Psoas muscle (tissue), 8 donors: Measurements from ENCODE around the gene SLFNL1. TPM values are rescaled to one million over a fixed set of nuclear protein-coding genes. Genes with fewer than 3 reads are reported as not detected.
A peak's percentile ranks its signal among the peaks of the same experiment; 100 is the strongest.

Experiments used
- ATAC-seq, 4 donors: fragments of 200-7000 bp; cut with Tn5 transposase; one replicate each; pipeline ENCODE4 v1.9.1; 2020; ENCODE audit warnings: moderate library complexity in 3 of 4, mild to moderate bottlenecking in 2 of 4
- DNase-seq, 2 donors: peaks; one replicate each; pipeline ENCODE4 v3.0.0-alpha.2; 2020
- H3K27ac ChIP-seq: fragments of 200-600 bp; one replicate; pipeline ENCODE4 v1.8.0; 2022
- H3K27me3 ChIP-seq, 3 donors: fragments of 200-600 bp in 1 of 3; one replicate each; pipeline versions ENCODE4 v1.6.1 to v1.8.0; 2013 to 2022; ENCODE audit warnings: low read length in 2 of 3, mild to moderate bottlenecking in 2 of 3, moderate library complexity in 1 of 3; ENCODE audit not compliant: insufficient read depth in 3 of 3
- H3K36me3 ChIP-seq, 2 donors: fragments of 200-600 bp in 1 of 2; one replicate each; pipeline versions ENCODE4 v1.6.1 to v1.8.0; 2013 to 2022; ENCODE audit warnings: low read depth in 1 of 2, mild to moderate bottlenecking in 1 of 2, moderate library complexity in 1 of 2; ENCODE audit not compliant: insufficient read depth in 1 of 2
- H3K4me1 ChIP-seq: fragments of 200-600 bp; one replicate; pipeline ENCODE4 v1.8.0; 2022
- H3K4me3 ChIP-seq: fragments of 200-600 bp; one replicate; pipeline ENCODE4 v1.8.0; 2022; ENCODE audit warnings: mild to moderate bottlenecking
- H3K9me3 ChIP-seq: fragments of 200-600 bp; one replicate; pipeline ENCODE4 v1.8.0; 2022
- WGBS, 3 donors: extraction: QIAGEN DNeasy Blood & Tissue Kit; methylation state at CpG; one replicate each; pipeline versions ENCODE4 v1.1.6 to v1.1.7; 2013; 5-methylcytosine and 5-hydroxymethylcytosine counted together
- intact Hi-C, 2 donors: fragments of 100-400 bp; cut with DNase I; formaldehyde crosslinking; loops; one replicate each; pipeline versions ENCODE4 v1.11.0 to v1.14.2; 2022
- polyA plus RNA-seq, 3 donors: library from polyadenylated mRNA; stranded (reverse); fragments of 200-250 nt; gene quantifications; one replicate each; pipeline ENCODE4 v1.2.3, GENCODE V29; 2013
- total RNA-seq, 4 donors: library from RNA; stranded (reverse); fragmentation: NEBNext Ultra II Directional in 2 of 4; extraction: Animal tissue kit (Norgen Biotek cat#: 25700) in 2 of 4; gene quantifications; one replicate each; pipeline versions ENCODE4 v1.2.1 to v1.2.4, GENCODE V29; 2021 to 2023
- TF ChIP-seq, protein P1 (sequence below): fragments of 200-600 bp; IDR thresholded peaks from one replicate; pipeline ENCODE4 v1.8.0; 2022; ENCODE audit warnings: antibody characterized with exemption
- donor health status: healthy with polysubstance abuse.
- donor health status: DM: no; HTN: no; CAD: no; lungs with moderate emphysema.
- donor health status: Bipolar disorder and iron deficiency.
- donor health status: healthy.
- donor health status: DM: yes; HTN: yes; CAD: no.
- donor health status: DM: no; HTN: no; CAD: no.
- donor health status: DM: no; HTN: no; CAD: no.
- donor health status: DM: yes; HTN: yes; CAD: no.

The SLFNL1 gene
- total and polyA plus RNA-seq, 7 donors: 0.13 to 0.58 (median 0.17) TPM

DNA sequence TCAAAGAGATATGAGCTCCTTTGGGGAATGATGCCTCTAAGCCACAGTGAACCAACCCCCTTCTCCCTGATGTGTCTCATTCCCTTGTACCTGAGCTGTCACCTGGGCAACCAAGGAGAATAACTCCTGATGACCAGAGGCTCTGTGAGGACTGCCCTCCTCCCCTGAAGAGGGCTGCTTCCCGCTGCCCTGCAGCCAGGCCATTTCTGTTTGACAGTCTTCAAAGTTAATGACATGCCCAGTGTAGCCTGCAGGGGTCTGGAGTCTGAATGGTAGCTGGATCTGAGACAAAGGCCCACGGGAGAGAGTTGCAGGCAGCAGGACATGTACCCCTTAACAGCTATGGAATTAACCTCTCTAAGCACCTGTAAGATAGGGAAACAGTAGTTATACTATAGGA, 3.4 kb upstream of the SLFNL1 start:
- Histone ChIP-seq H3K4me3 (no peak overlapping the region), H3K9me3 (no peaks in the 10 kb centered on the region), H3K4me1 (no peaks in the 10 kb centered on the region), H3K27me3 (no peaks in the 10 kb centered on the region), H3K36me3 (peaks cover 0 to 56% of the 10 kb centered on the region in 2 donors), H3K27ac (no peak overlapping the region)
- TF ChIP-seq, protein P1, sequence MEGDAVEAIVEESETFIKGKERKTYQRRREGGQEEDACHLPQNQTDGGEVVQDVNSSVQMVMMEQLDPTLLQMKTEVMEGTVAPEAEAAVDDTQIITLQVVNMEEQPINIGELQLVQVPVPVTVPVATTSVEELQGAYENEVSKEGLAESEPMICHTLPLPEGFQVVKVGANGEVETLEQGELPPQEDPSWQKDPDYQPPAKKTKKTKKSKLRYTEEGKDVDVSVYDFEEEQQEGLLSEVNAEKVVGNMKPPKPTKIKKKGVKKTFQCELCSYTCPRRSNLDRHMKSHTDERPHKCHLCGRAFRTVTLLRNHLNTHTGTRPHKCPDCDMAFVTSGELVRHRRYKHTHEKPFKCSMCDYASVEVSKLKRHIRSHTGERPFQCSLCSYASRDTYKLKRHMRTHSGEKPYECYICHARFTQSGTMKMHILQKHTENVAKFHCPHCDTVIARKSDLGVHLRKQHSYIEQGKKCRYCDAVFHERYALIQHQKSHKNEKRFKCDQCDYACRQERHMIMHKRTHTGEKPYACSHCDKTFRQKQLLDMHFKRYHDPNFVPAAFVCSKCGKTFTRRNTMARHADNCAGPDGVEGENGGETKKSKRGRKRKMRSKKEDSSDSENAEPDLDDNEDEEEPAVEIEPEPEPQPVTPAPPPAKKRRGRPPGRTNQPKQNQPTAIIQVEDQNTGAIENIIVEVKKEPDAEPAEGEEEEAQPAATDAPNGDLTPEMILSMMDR: no peak
- WGBS, 3 donors: 64 to 78% (median 76%) methylated on average over 2 of the region's 2 CpGs
- DNase-seq (no peak), ATAC-seq (no peak)
- intact Hi-C loops: no loop called here

DNA sequence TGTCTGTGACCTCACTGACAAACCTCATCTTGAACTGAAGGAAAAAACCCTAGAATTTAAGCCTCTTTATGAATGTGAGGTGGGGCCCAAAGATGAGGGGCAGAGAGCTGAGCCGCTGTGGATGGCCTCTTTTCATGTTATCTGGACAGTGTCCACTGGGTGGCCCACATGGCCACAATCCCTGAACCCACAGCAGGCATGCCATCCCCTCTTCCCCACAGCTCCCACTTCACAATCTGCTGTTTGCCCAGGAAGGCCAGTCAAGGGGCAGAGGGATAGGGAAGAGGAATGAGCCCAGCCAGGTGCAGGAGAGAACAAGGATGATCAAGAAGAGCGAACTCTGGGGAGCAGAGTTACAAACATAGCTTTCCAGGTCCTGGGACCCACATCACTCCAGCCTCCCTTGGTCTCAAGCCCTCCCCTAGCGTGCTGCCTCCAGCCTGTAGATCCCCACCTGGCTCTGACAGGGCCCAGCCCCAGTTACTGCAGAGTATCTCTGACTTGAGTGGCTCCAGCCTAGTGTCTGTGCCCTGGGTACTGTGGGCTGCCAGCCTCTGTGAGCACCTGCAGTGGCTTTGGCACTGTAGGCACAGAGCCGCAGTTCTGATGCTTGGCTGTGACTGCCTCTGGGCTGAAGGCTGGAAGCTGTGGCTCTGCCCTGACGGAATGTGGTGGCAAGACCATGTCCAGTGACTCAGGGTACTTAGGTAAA, 1.9 kb upstream of the SLFNL1 start:
- TF ChIP-seq, protein P1: peak; percentile 9
- Histone ChIP-seq H3K4me1 (no peaks in the 10 kb centered on the region), H3K9me3 (no peaks in the 10 kb centered on the region), H3K36me3 (peaks cover 0 to 44% of the 10 kb centered on the region in 2 donors), H3K27ac (no peak overlapping the region), H3K27me3 (no peaks in the 10 kb centered on the region), H3K4me3 (no peak overlapping the region)
- intact Hi-C loops: no loop called here
- no peak for DNase-seq
- peak; percentile 21 to 59 (median 36) for ATAC-seq
- WGBS, 3 donors: 79 to 87% (median 83%) methylated on average over 5 of the region's 5 CpGs

DNA sequence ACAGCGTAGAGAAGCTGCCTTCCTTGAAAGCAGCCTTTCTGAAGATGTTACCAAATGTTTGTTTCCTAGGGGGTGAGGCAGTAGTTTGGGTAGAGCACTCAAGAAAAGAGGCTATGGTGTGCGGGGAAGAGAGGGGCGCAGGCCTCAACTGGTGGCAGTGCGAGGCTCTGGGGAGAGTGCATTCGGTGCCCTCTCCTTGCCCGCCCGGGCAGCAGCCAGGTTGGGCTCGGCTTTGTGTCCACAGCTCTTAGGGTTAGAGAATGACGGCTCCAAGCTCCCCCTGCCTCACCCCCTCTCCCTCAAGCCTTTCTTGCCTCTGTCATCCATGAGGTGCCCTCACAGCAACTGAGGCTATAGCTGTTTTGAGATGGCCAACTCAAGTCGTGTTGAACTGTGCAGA, 899 bp upstream of the SLFNL1 start:
- no peaks in the 10 kb centered on the region for H3K27me3 ChIP-seq
- H3K27ac ChIP-seq: no peak overlapping the region
- WGBS, 3 donors: 91 to 93% (median 92%) methylated on average over 10 of the region's 10 CpGs
- H3K4me1 ChIP-seq: no peaks in the 10 kb centered on the region
- H3K36me3 ChIP-seq: peaks cover 0 to 42% of the 10 kb centered on the region in 2 donors
- ATAC-seq (no peak), DNase-seq (no peak)
- no peak overlapping the region for H3K4me3 ChIP-seq
- intact Hi-C loops: no loop called here
- no peaks in the 10 kb centered on the region for H3K9me3 ChIP-seq
- TF ChIP-seq, protein P1: no peak

DNA sequence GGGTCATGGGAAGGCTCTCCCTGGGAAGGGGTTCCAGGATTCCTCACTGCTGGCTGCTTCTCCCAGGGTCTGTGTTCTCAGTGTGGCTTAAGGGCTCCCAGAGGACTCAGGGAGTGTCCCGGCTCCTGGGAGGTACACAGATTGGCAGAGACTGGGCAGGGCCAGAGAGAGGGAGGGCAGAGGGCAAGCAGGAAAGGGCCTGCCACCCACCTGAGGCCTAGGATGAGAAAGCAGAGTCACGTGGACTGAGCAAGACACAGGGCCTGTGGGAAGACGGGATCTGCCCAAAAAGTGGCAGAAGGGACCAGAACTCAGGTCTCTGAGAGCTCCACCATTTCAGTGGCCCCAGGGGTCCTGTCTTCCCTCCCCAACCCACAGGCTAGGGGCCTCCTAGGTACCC, 871 bp downstream of the SLFNL1 start:
- TF ChIP-seq, protein P1: no peak
- 68 to 79% (median 76%) methylated on average over 3 of the region's 3 CpGs for WGBS, 3 donors
- no peak overlapping the region for H3K27ac ChIP-seq
- intact Hi-C loops: no loop called here
- DNase-seq (no peak), ATAC-seq (no peak)
- no peaks in the 10 kb centered on the region for H3K27me3 ChIP-seq
- H3K36me3 ChIP-seq: peaks cover 0 to 33% of the 10 kb centered on the region in 2 donors
- H3K4me1 ChIP-seq: no peaks in the 10 kb centered on the region
- H3K9me3 ChIP-seq: no peaks in the 10 kb centered on the region
- no peak overlapping the region for H3K4me3 ChIP-seq
